H9 (cell line): Measurements from ENCODE around the gene HOXC11. TPM values are rescaled to one million over a fixed set of nuclear protein-coding genes. Genes with fewer than 3 reads are reported as not detected.

Experiments
- DNase-seq: peaks from one replicate; pipeline ENCODE4 v3.0.0-alpha.2; 2017
- H2AFZ ChIP-seq: one replicate; pipeline ENCODE4 v1.6.1; 2013; ENCODE audit warnings: mild to moderate bottlenecking, low read length, control low read depth, moderate library complexity
- H2AK5ac ChIP-seq: 2 replicates; pipeline ENCODE4 v1.6.1; 2013; ENCODE audit warnings: low read length, control low read depth, mixed read lengths; ENCODE audit not compliant: insufficient read length
- H2BK120ac ChIP-seq: one replicate; pipeline ENCODE4 v1.6.1; 2013; ENCODE audit warnings: low read depth, mild to moderate bottlenecking, low read length, control low read depth, inconsistent platforms; ENCODE audit not compliant: poor library complexity, severe bottlenecking
- H2BK12ac ChIP-seq: 2 replicates; pipeline ENCODE4 v1.6.1; 2013; ENCODE audit warnings: low read length, control low read depth, mixed read lengths, low read depth; ENCODE audit not compliant: insufficient read length
- H2BK15ac ChIP-seq: 2 replicates; pipeline ENCODE4 v1.6.1; 2013; ENCODE audit warnings: low read depth, low read length, control low read depth
- H2BK20ac ChIP-seq: one replicate; pipeline ENCODE4 v1.6.1; 2013; ENCODE audit warnings: low read depth, mild to moderate bottlenecking, low read length, control low read depth, inconsistent platforms; ENCODE audit not compliant: poor library complexity, severe bottlenecking
- H2BK5ac ChIP-seq: 2 replicates; pipeline ENCODE4 v1.6.1; 2013; ENCODE audit warnings: low read length, control low read depth, mixed read lengths; ENCODE audit not compliant: insufficient read length
- H3K14ac ChIP-seq: 2 replicates; pipeline ENCODE4 v1.6.1; 2013; ENCODE audit warnings: low read length, control low read depth; ENCODE audit not compliant: insufficient read depth
- H3K18ac ChIP-seq: 2 replicates; pipeline ENCODE4 v1.6.1; 2013; ENCODE audit warnings: low read depth, mild to moderate bottlenecking, mixed read lengths, low read length, control low read depth; ENCODE audit not compliant: insufficient read length
- H3K23ac ChIP-seq: 2 replicates; pipeline ENCODE4 v1.6.1; 2013; ENCODE audit warnings: low read length, control low read depth, mixed read lengths, low read depth; ENCODE audit not compliant: insufficient read length
- H3K23me2 ChIP-seq: 2 replicates; pipeline ENCODE4 v1.6.1; 2013; ENCODE audit warnings: low read depth, mild to moderate bottlenecking, mixed read lengths, low read length, control low read depth; ENCODE audit not compliant: insufficient read length, poor library complexity, severe bottlenecking
- H3K27ac ChIP-seq: 2 replicates; pipeline ENCODE4 v1.5.1; 2013; ENCODE audit warnings: low read length, control low read depth, mixed read lengths, low read depth; ENCODE audit not compliant: insufficient read length
- H3K27me3 ChIP-seq: 2 replicates; pipeline ENCODE4 v1.6.1; 2013; ENCODE audit warnings: low read length, control low read depth, inconsistent platforms; ENCODE audit not compliant: insufficient read depth
- H3K4ac ChIP-seq: 2 replicates; pipeline ENCODE4 v1.6.1; 2013; ENCODE audit warnings: low read depth, mild to moderate bottlenecking, control low read depth, inconsistent platforms, low read length, moderate library complexity
- H3K4me1 ChIP-seq: 2 replicates; pipeline ENCODE4 v1.6.1; 2013; ENCODE audit warnings: low read length, control low read depth, inconsistent platforms; ENCODE audit not compliant: insufficient read depth
- H3K4me2 ChIP-seq: 2 replicates; pipeline ENCODE4 v1.6.1; 2013; ENCODE audit warnings: low read length, control low read depth, mixed read lengths; ENCODE audit not compliant: insufficient read length, insufficient read depth
- H3K56ac ChIP-seq: 2 replicates; pipeline ENCODE4 v1.6.1; 2013; ENCODE audit warnings: low read depth, mild to moderate bottlenecking, mixed read lengths, low read length, control low read depth; ENCODE audit not compliant: insufficient read length
- H3K79me1 ChIP-seq: 2 replicates; pipeline ENCODE4 v1.6.1; 2013; ENCODE audit warnings: low read depth, mild to moderate bottlenecking, moderate library complexity, low read length, control low read depth, inconsistent platforms; ENCODE audit not compliant: insufficient read depth, poor library complexity, severe bottlenecking
- H3K79me2 ChIP-seq: 2 replicates; pipeline ENCODE4 v1.6.1; 2013; ENCODE audit warnings: low read length, control low read depth, inconsistent platforms; ENCODE audit not compliant: insufficient read depth
- H3K9ac ChIP-seq: 2 replicates; pipeline ENCODE4 v1.6.1; 2013; ENCODE audit warnings: low read length, control low read depth, mixed read lengths; ENCODE audit not compliant: insufficient read length; ENCODE audit errors: extremely low read depth
- H3K9me3 ChIP-seq: one replicate; pipeline ENCODE4 v1.6.1; 2013; ENCODE audit warnings: low read depth, low read length, inconsistent platforms; ENCODE audit not compliant: control insufficient read depth
- H3T11ph ChIP-seq: one replicate; pipeline ENCODE4 v1.6.1; 2013; ENCODE audit warnings: mild to moderate bottlenecking, low read length, control low read depth, inconsistent platforms
- H4K20me1 ChIP-seq: one replicate; pipeline ENCODE4 v1.6.1; 2013; ENCODE audit not compliant: control insufficient read depth, insufficient read length, insufficient read depth
- H4K5ac ChIP-seq: 2 replicates; pipeline ENCODE4 v1.6.1; 2013; ENCODE audit warnings: low read depth, mild to moderate bottlenecking, mixed read lengths, low read length, control low read depth; ENCODE audit not compliant: insufficient read length
- H4K8ac ChIP-seq: replicated peaks from 2 replicates; pipeline ENCODE4 v1.6.1; 2013; ENCODE audit warnings: low read length, control low read depth, mixed read lengths, low read depth; ENCODE audit not compliant: insufficient read length
- H4K91ac ChIP-seq: 2 replicates; pipeline ENCODE4 v1.6.1; 2013; ENCODE audit warnings: low read depth, mild to moderate bottlenecking, moderate library complexity, mixed read lengths, low read length, control low read depth; ENCODE audit not compliant: insufficient read length
- H3K27ac Mint-ChIP-seq, 3 experiments: 2 replicates in 2 of 3; 3 replicates in 1 of 3; pipeline ENCODE4 v1.8.0; 2020 to 2021; ENCODE audit warnings: mixed read lengths in 3 of 3, mild to moderate bottlenecking in 1 of 3, moderate library complexity in 1 of 3
- H3K27me3 Mint-ChIP-seq: 2 replicates; pipeline ENCODE4 v1.8.0; 2021; ENCODE audit warnings: low read depth, mild to moderate bottlenecking, moderate library complexity, mixed read lengths
- H3K36me3 Mint-ChIP-seq, 3 experiments: 2 replicates in 2 of 3; 3 replicates in 1 of 3; pipeline ENCODE4 v1.8.0; 2020 to 2021; ENCODE audit warnings: low read depth in 3 of 3, mixed read lengths in 3 of 3; ENCODE audit not compliant: insufficient read depth in 1 of 3
- H3K4me1 Mint-ChIP-seq, 2 experiments: 2 replicates each; pipeline ENCODE4 v1.8.0; 2020; ENCODE audit warnings: mixed read lengths in 2 of 2
- H3K4me3 Mint-ChIP-seq, 2 experiments: 2 replicates in 1 of 2; 3 replicates in 1 of 2; pipeline ENCODE4 v1.8.0; 2020 to 2021; ENCODE audit warnings: mild to moderate bottlenecking in 2 of 2, mixed read lengths in 2 of 2, moderate library complexity in 1 of 2
- H3K9me3 Mint-ChIP-seq, 2 experiments: 2 replicates in 1 of 2; 3 replicates in 1 of 2; pipeline ENCODE4 v1.8.0; 2020; ENCODE audit warnings: mild to moderate bottlenecking in 2 of 2, mixed read lengths in 2 of 2, moderate library complexity in 1 of 2
- CTCF ChIP-seq: fragments of 200-600 bp; sonication (generic); conservative IDR thresholded peaks from 3 replicates; pipeline ENCODE4 v1.8.0; 2021; ENCODE audit warnings: antibody characterized with exemption, mild to moderate bottlenecking
- WGBS: extraction: QIAGEN DNeasy Blood & Tissue Kit; methylation state at CpG from one replicate; pipeline ENCODE4 v1.1.7; 2013; ENCODE audit warnings: missing lambda C conversion rate, low lambda C conversion rate, mixed read lengths; ENCODE audit not compliant: insufficient read length; ENCODE audit errors: extremely low coverage; 5-methylcytosine and 5-hydroxymethylcytosine counted together
- total RNA-seq: library from RNA; stranded (reverse); gene quantifications from 2 replicates; pipeline ENCODE4 v1.2.1, GENCODE V29; 2021

The HOXC11 gene
- total RNA-seq, 1 experiment from 2014 or later = not detected

GRCh38 chr12:53932915-53933314 is 40.0 kb upstream of the HOXC11 start:
- H3K4me2 ChIP-seq = no peak overlapping the region
- no peak overlapping the region for H2BK5ac ChIP-seq
- H3T11ph ChIP-seq = no peak overlapping the region
- Mint-ChIP-seq H3K4me3 (no peak overlapping the region), H3K27me3 (peaks cover 100% of the 10 kb centered on the region), H3K36me3 (no peaks in the 10 kb centered on the region), H3K27ac (no peak overlapping the region), H3K9me3 (peaks cover 7 to 11% of the 10 kb centered on the region in 2 experiments), H3K4me1 (peaks cover 0 to 14% of the 10 kb centered on the region in 2 experiments; a peak in 1 of 4 replicates)
- H2BK12ac ChIP-seq = no peak overlapping the region
- no peak overlapping the region for H3K23ac ChIP-seq
- no peak overlapping the region for H3K56ac ChIP-seq
- no peak overlapping the region for H2BK15ac ChIP-seq
- WGBS = no CpG with 5 or more reads among the region's 4 CpGs
- H3K4me1 ChIP-seq = no peaks in the 10 kb centered on the region
- no peak overlapping the region for H2AK5ac ChIP-seq
- H2BK20ac ChIP-seq = no peak overlapping the region
- H3K18ac ChIP-seq = no peak overlapping the region
- H2AFZ ChIP-seq = no peak overlapping the region
- no peak for TF ChIP-seq CTCF
- H4K8ac ChIP-seq = no peak overlapping the region
- H2BK120ac ChIP-seq = no peak overlapping the region
- no peaks in the 10 kb centered on the region for H4K20me1 ChIP-seq
- no peak overlapping the region for H3K14ac ChIP-seq
- no peaks in the 10 kb centered on the region for H3K9me3 ChIP-seq
- peaks cover 98% of the 10 kb centered on the region for H3K27me3 ChIP-seq
- H3K23me2 ChIP-seq = no peaks in the 10 kb centered on the region
- no peak overlapping the region for H4K91ac ChIP-seq
- H3K79me1 ChIP-seq = no peaks in the 10 kb centered on the region
- no peak overlapping the region for H3K27ac ChIP-seq
- DNase-seq = no peak
- no peak overlapping the region for H3K4ac ChIP-seq
- H3K9ac ChIP-seq = no peak overlapping the region
- no peaks in the 10 kb centered on the region for H3K79me2 ChIP-seq
- no peak overlapping the region for H4K5ac ChIP-seq
